Vagina (tissue), 2 donors: Measurements from ENCODE around the gene MED16. TPM values are rescaled to one million over a fixed set of nuclear protein-coding genes. Genes with fewer than 3 reads are reported as not detected.
"Not testable (repeated sequence)": the region's sequence is repeated elsewhere in the genome, so short reads cannot be mapped to it uniquely, and the experiment has no call there.

ENCODE experiments used
- DNase-seq, 2 donors: peaks; one replicate each; pipeline ENCODE4 v3.0.0-alpha.2; 2017; ENCODE audit errors: extremely low spot score in 2 of 2
- H3K27ac ChIP-seq: fragments of 200-600 bp; sonication (generic); one replicate; pipeline ENCODE4 v1.5.1; 2019
- H3K27me3 ChIP-seq: fragments of 200-600 bp; sonication (generic); one replicate; pipeline ENCODE4 v1.5.1; 2019
- H3K36me3 ChIP-seq, 2 donors: fragments of 200-600 bp; sonication (generic); one replicate each; pipeline ENCODE4 v1.5.1; 2017 to 2019
- H3K4me1 ChIP-seq: fragments of 200-600 bp; sonication (generic); one replicate; pipeline ENCODE4 v1.5.1; 2019
- H3K4me3 ChIP-seq, 2 donors: fragments of 200-600 bp; sonication (generic); 1 replicate in 1 of 2; 2 replicates in 1 of 2; pipeline ENCODE4 v1.5.1; 2016 to 2019
- H3K9me3 ChIP-seq: fragments of 200-600 bp; sonication (generic); one replicate; pipeline ENCODE4 v1.5.1; 2019
- POLR2A ChIP-seq, 2 donors: fragments of 450-650 bp; IDR thresholded peaks; one replicate each; pipeline ENCODE4 v1.6.1; 2017; ENCODE audit warnings: antibody characterized with exemption in 2 of 2, mild to moderate bottlenecking in 2 of 2, moderate library complexity in 2 of 2
- POLR2AphosphoS5 ChIP-seq, 2 donors: sonication (generic); formaldehyde crosslinking; IDR thresholded peaks; one replicate each; pipeline ENCODE4 v1.9.0; 2017; ENCODE audit warnings: antibody characterized with exemption in 2 of 2, mild to moderate bottlenecking in 2 of 2, low read depth in 1 of 2; ENCODE audit not compliant: insufficient read depth in 1 of 2
- intact Hi-C: fragments of 100-400 bp; cut with DNase I; formaldehyde crosslinking; loops from one replicate; pipeline ENCODE4 v1.15.1; 2023
- total RNA-seq: library from RNA; depleted of rRNA; stranded (reverse); fragments of >200 nt; gene quantifications from one replicate; pipeline ENCODE4 v1.2.3, GENCODE V29; 2016
- TF ChIP-seq, protein P1 (sequence below), 3 experiments: fragments of 450-650 bp in 2 of 3; fragments of 200-600 bp in 1 of 3; sonication (generic) in 1 of 3; IDR thresholded peaks; one replicate each; pipeline ENCODE4 v1.5.1; 2017 to 2019; ENCODE audit warnings: antibody characterized with exemption in 3 of 3, mild to moderate bottlenecking in 2 of 3, moderate library complexity in 2 of 3

Gene MED16
- total RNA-seq, 1 donor from 2014 or later = 46.9 TPM

DNA sequence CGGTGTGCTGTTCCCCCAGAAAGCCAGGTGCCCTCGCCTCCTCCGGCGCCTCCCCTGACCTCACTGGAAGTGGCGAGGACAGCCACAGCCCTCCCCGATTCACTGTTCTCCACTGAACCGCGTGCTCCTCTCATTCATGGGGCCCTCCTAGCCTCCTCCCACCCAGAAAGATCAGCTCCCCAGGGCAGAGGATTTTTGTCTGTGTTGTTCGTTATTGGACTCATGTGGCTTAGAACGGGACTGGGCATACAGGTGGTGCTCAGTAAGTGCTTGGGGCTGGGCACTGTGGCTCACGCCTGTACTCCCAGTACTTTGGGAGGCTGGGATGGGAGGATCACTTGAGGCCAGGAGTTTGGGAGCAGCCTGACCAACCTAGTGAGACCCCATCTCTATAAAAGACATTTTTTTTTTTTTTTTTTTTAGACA, 48.4 kb downstream of the MED16 start:
- Histone ChIP-seq H3K27me3 (no peaks in the 10 kb centered on the region), H3K27ac (no peak overlapping the region), H3K36me3 (no peaks in the 10 kb centered on the region), H3K9me3 (no peaks in the 10 kb centered on the region), H3K4me3 (no peak overlapping the region), H3K4me1 (peaks cover 32% of the 10 kb centered on the region)
- TF ChIP-seq, protein P1, sequence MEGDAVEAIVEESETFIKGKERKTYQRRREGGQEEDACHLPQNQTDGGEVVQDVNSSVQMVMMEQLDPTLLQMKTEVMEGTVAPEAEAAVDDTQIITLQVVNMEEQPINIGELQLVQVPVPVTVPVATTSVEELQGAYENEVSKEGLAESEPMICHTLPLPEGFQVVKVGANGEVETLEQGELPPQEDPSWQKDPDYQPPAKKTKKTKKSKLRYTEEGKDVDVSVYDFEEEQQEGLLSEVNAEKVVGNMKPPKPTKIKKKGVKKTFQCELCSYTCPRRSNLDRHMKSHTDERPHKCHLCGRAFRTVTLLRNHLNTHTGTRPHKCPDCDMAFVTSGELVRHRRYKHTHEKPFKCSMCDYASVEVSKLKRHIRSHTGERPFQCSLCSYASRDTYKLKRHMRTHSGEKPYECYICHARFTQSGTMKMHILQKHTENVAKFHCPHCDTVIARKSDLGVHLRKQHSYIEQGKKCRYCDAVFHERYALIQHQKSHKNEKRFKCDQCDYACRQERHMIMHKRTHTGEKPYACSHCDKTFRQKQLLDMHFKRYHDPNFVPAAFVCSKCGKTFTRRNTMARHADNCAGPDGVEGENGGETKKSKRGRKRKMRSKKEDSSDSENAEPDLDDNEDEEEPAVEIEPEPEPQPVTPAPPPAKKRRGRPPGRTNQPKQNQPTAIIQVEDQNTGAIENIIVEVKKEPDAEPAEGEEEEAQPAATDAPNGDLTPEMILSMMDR (IDR thresholded peaks at IDR 0.05) = no peak
- no peak for TF ChIP-seq POLR2AphosphoS5 (IDR thresholded peaks at IDR 0.05; ENCODE audit: insufficient read depth in 1 of 2, low read depth in 1 of 2)
- no peak for TF ChIP-seq POLR2A (IDR thresholded peaks at IDR 0.05)
- no peak for DNase-seq
- intact Hi-C loops = no loop called here

DNA sequence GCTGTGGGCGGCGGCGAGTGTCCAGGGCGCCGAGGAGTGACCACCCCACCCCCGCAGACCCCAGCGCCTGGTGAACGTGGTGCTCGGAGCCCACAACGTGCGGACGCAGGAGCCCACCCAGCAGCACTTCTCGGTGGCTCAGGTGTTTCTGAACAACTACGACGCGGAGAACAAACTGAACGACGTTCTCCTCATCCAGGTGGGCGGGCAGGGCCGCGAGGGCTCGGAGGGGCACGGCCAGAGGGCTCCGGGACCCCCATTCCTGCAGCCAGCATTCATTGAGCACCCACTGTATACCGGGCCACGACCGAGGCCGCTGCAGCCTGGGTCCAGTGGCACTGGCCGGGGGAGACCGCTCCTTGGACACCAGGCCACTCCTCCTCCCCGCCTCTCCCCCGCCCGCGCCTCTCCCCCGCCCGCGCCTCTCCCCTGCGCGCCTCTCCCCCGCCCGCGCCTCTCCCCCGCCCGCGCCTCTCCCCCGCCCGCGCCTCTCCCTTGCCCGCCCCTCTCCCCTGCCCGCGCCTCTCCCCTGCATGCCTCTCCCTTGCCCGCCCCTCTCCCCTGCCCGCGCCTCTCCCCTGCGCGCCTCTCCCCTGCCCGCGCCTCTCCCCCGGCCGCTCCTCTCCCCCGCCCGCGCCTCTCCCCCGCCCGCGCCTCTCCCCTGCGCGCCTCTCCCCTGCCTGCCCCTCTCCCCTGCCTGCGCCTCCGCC, 49.0 kb downstream of the MED16 start:
- no peak for TF ChIP-seq POLR2A (IDR thresholded peaks at IDR 0.05)
- no peak for TF ChIP-seq POLR2AphosphoS5 (IDR thresholded peaks at IDR 0.05; ENCODE audit: insufficient read depth in 1 of 2, low read depth in 1 of 2)
- TF ChIP-seq, protein P1 (IDR thresholded peaks at IDR 0.05) = no peak
- no peaks in the 10 kb centered on the region for H3K36me3 ChIP-seq
- no peaks in the 10 kb centered on the region for H3K9me3 ChIP-seq
- no peaks in the 10 kb centered on the region for H3K27me3 ChIP-seq
- H3K4me3 ChIP-seq = peak overlapping the region; percentile 24 to 28
- intact Hi-C loops = no loop called here
- no peak for DNase-seq
- no peak overlapping the region for H3K27ac ChIP-seq
- peaks cover 32% of the 10 kb centered on the region for H3K4me1 ChIP-seq

DNA sequence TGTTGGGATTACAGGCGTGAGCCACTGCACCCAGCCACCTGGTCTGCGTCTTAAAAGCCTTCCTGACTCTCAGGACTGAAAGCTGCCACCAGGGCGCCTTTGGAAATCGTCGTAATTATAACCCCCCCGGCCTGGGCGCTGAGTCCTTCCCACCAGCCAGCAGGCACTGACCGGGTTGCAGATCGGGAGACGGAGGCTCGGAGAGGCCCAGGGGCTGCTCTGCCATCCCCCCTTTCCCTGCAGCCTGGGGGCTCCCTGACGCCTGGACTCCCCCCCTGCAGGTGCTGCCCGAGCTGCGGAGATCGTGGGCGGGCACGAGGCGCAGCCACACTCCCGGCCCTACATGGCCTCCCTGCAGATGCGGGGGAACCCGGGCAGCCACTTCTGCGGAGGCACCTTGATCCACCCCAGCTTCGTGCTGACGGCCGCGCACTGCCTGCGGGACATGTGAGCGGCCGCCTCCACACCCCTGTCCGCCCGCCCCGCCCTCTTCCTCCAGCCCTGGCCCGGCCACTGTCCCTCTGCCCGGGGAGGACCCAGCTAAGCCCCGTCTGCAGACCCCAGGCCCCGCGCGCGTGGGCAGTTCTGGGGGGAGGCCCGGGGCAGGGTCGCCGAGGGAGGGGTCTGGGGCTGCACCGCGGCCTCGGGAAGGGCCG, 49.7 kb downstream of the MED16 start:
- H3K27ac ChIP-seq = no peak overlapping the region
- TF ChIP-seq POLR2AphosphoS5 (IDR thresholded peaks at IDR 0.05; ENCODE audit: insufficient read depth in 1 of 2, low read depth in 1 of 2) (no peak), POLR2A (IDR thresholded peaks at IDR 0.05) (no peak)
- TF ChIP-seq, protein P1 (IDR thresholded peaks at IDR 0.05) = no peak
- no peaks in the 10 kb centered on the region for H3K27me3 ChIP-seq
- DNase-seq = no peak
- H3K4me1 ChIP-seq = peaks cover 26% of the 10 kb centered on the region
- no peaks in the 10 kb centered on the region for H3K36me3 ChIP-seq
- intact Hi-C loops = no loop called here
- H3K4me3 ChIP-seq = peak overlapping the region; percentile 24 to 28
- H3K9me3 ChIP-seq = no peaks in the 10 kb centered on the region

DNA sequence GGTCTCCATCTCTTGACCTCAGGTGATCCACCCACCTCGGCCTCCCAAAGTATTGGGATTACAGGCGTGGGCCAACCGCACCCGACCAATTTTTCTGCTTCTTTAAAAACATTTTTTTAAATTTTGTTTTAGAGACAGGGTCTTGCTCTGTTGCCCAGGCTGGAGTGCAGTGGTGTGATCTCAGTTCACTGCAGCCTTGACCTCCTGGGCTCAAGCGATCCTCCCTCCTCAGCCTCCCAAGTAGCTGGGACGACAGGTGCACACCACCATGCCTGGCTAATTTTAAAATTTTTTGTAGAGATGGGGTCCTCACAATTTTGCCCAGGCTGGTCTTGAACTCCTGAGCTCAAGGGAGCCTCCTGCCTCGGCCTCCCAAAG, 50.2 kb downstream of the MED16 start:
- intact Hi-C loops = not testable (repeated sequence)

DNA sequence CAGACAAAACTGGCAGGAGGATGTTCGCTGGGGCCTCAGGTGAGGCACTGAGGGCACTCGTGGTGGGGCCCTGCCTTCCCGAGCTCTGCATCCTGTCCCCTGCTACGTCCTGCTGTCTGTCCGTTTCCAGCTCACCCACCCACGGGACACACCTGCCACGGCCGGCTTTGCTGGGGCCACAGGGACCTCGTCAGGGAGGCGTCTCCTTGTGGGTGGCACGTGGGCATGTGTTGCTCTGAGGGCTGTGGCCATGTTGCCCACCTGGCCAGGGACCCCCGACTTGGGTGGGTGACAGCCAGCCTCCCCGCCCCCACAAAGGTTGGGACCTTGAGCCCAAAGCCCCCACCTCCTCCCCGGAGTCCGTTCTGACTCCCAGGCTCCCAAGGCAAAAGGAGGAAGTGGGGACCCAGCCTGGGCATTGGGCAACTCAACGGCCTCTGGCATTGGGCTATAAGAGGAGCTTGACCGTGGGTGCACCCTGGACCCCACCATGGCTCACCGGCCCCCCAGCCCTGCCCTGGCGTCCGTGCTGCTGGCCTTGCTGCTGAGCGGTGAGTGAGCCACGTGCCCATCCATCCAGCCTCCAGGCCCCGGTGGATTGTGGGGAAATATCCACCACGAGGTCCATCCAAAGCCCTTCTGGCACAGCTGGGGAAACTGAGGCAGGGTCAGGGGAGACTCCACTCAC, 52.3 kb downstream of the MED16 start, which contains the start of gene PRTN3:
Gene PRTN3, plus strand, starts transcription at position 481 of the 688 bp plus-strand sequence. Its CDS starts 10 bp downstream, at position 491.
- intact Hi-C loops = no loop called here
- DNase-seq = no peak
- no peak within 1 kb of the TSS for H3K4me3 ChIP-seq

More for the DNA sequence above, 50.2 kb downstream of the MED16 start:
- not testable (repeated sequence) for H3K27ac ChIP-seq, H3K9me3 ChIP-seq, H3K36me3 ChIP-seq, DNase-seq, H3K27me3 ChIP-seq, H3K4me3 ChIP-seq
- H3K4me1 ChIP-seq = peaks cover 21% of the 10 kb centered on the region

More for the DNA sequence above, 52.3 kb downstream of the MED16 start, which contains the start of gene PRTN3:
- Histone ChIP-seq H3K4me1 (peaks cover 17% of the 10 kb centered on the region), H3K36me3 (no peaks in the 10 kb centered on the region), H3K27ac (no peak within 1 kb of the TSS), H3K27me3 (no peaks in the 10 kb centered on the region), H3K9me3 (no peaks in the 10 kb centered on the region)
- TF ChIP-seq POLR2A (IDR thresholded peaks at IDR 0.05) (no peak), POLR2AphosphoS5 (IDR thresholded peaks at IDR 0.05; ENCODE audit: insufficient read depth in 1 of 2, low read depth in 1 of 2) (no peak)
- TF ChIP-seq, protein P1 (IDR thresholded peaks at IDR 0.05) = no peak
